Lower leg skin (tissue), 3 donors: ENCODE results near the gene TNFAIP8L2.

Source experiments
- POLR2A ChIP-seq, 2 donors: fragments of 450-650 bp; IDR thresholded peaks; one replicate each; pipeline ENCODE4 v1.6.1; 2016 to 2017; ENCODE audit warnings: antibody characterized with exemption in 2 of 2, mild to moderate bottlenecking in 1 of 2, moderate library complexity in 1 of 2
- TF ChIP-seq, protein P1 (sequence below), 3 donors: fragments of 450-650 bp; IDR thresholded peaks; one replicate each; pipeline ENCODE4 v1.5.1; 2016; ENCODE audit warnings: antibody characterized with exemption in 3 of 3, mild to moderate bottlenecking in 3 of 3, moderate library complexity in 2 of 3

DNA sequence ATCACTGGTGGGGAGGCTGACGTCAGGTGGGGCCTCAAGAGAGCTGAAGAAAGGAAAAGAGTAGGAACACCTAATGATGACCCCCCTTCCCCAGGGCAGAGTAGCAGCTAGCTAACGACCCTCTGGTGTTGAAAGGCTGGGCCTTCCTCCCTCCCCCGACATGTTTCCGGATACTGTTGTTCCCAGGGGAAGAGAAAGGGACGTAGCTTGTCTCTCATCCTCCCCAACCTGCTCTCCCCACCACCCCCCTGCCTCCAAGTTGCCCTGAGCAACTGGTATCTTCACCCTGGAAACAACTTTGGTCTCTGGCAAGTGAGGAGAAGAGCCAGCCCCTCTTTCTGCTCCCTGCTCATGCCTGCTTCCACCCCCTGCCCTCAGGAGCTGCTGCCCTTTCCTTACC is 12.5 kb upstream of the TNFAIP8L2 start:
- TF ChIP-seq, protein P1, sequence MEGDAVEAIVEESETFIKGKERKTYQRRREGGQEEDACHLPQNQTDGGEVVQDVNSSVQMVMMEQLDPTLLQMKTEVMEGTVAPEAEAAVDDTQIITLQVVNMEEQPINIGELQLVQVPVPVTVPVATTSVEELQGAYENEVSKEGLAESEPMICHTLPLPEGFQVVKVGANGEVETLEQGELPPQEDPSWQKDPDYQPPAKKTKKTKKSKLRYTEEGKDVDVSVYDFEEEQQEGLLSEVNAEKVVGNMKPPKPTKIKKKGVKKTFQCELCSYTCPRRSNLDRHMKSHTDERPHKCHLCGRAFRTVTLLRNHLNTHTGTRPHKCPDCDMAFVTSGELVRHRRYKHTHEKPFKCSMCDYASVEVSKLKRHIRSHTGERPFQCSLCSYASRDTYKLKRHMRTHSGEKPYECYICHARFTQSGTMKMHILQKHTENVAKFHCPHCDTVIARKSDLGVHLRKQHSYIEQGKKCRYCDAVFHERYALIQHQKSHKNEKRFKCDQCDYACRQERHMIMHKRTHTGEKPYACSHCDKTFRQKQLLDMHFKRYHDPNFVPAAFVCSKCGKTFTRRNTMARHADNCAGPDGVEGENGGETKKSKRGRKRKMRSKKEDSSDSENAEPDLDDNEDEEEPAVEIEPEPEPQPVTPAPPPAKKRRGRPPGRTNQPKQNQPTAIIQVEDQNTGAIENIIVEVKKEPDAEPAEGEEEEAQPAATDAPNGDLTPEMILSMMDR (IDR thresholded peaks at IDR 0.05) = no peak
- no peak for TF ChIP-seq POLR2A (IDR thresholded peaks at IDR 0.05)
